ENCODE data around the gene RBM8A. TPM values are rescaled to one million over a fixed set of nuclear protein-coding genes. Genes with fewer than 3 reads are reported as not detected.

Gene RBM8A
- total RNA-seq, 1 donor, result 54.3 TPM

GRCh38 chr1:145871994-145872924, 55.0 kb downstream of the RBM8A start:
- H4K20me1 ChIP-seq (ENCODE audit: insufficient read depth, low read length), result no peaks in the 10 kb centered on the region
- H2AFZ ChIP-seq (ENCODE audit: low read length), result peak overlapping the region; percentile 97
- peak overlapping the region; percentile 96 for H3K4me2 ChIP-seq (ENCODE audit: insufficient read depth, low read length)
- peak; percentile 92 for DNase-seq (ENCODE audit: insufficient read length, low spot score, missing footprints)
- peaks cover 17% of the 10 kb centered on the region for H3K4me1 ChIP-seq (ENCODE audit: insufficient read depth, low read length)
- TF ChIP-seq CTCF (IDR thresholded peaks at IDR 0.05; ENCODE audit: extremely low read depth, low read depth, low read length), result no peak
- H3K9me3 ChIP-seq (ENCODE audit: low read depth, low read length), result no peaks in the 10 kb centered on the region
- H3K27me3 ChIP-seq (ENCODE audit: insufficient read depth, low read length), result no peaks in the 10 kb centered on the region
- peak overlapping the region; percentile 40 for H3K27ac ChIP-seq (ENCODE audit: low read depth, low read length)
- peak overlapping the region; percentile 72 for H3K4me3 ChIP-seq (ENCODE audit: insufficient read depth, low read length)
- H3K36me3 ChIP-seq (ENCODE audit: insufficient read depth, low read length), result peaks cover 3% of the 10 kb centered on the region
- no peaks in the 10 kb centered on the region for H3K79me2 ChIP-seq (ENCODE audit: insufficient read depth, low read length)

Other genes starting within 250 kb of the RBM8A start
- gene PDZK1, start 220.1 kb downstream of the RBM8A start, total RNA-seq, result 0.29 and 0.36 TPM in 2 replicates
- not detected in 2 replicates for gene CD160, start 208.0 kb downstream of the RBM8A start, total RNA-seq
- 23.2 and 25.6 TPM in 2 replicates for gene RNF115, start 103.4 kb downstream of the RBM8A start, total RNA-seq
- gene POLR3C, start 103.3 kb downstream of the RBM8A start, total RNA-seq, result 54.3 and 63.1 TPM in 2 replicates
- 1.8 and 4.0 TPM in 2 replicates for gene NUDT17, start 81.9 kb downstream of the RBM8A start, total RNA-seq
- gene PIAS3, start 68.4 kb downstream of the RBM8A start, total RNA-seq, result 15.2 and 17.4 TPM in 2 replicates
- 1.4 and 2.1 TPM in 2 replicates for gene ANKRD35, start 41.6 kb downstream of the RBM8A start, total RNA-seq
- 44.5 and 56.6 TPM in 2 replicates for gene ITGA10, start 17.4 kb downstream of the RBM8A start, total RNA-seq
- 18.9 and 20.3 TPM in 2 replicates for gene PEX11B, start 8.8 kb downstream of the RBM8A start, total RNA-seq
- gene LIX1L, start 30.5 kb upstream of the RBM8A start, total RNA-seq, result 33.3 and 33.7 TPM in 2 replicates
- gene ANKRD34A, start 37.1 kb upstream of the RBM8A start, total RNA-seq, result 0.59 and 1.1 TPM in 2 replicates
- 9.4 and 13.3 TPM in 2 replicates for gene POLR3GL, start 37.2 kb upstream of the RBM8A start, total RNA-seq
- 400 and 529 TPM in 2 replicates for gene TXNIP, start 69.1 kb upstream of the RBM8A start, total RNA-seq
- gene HJV, start 94.3 kb upstream of the RBM8A start, total RNA-seq, result not detected in 2 replicates
- 5.1 and 6.2 TPM in 2 replicates for gene NBPF10, start 217.3 kb upstream of the RBM8A start, total RNA-seq

Measured in osteoblast (primary cell).